Right atrium auricular region (tissue), 2 donors: ENCODE measurements around the gene SUGCT. TPM values are rescaled to one million over a fixed set of nuclear protein-coding genes. Genes with fewer than 3 reads are reported as not detected.

Experiments
- DNase-seq: peaks from one replicate; pipeline ENCODE4 v3.0.0-alpha.2; 2019; ENCODE audit warnings: low spot score
- H3K27ac ChIP-seq, 2 donors: fragments of 200-600 bp; sonication (generic); 1 replicate in 1 of 2; 2 replicates in 1 of 2; pipeline ENCODE4 v1.5.1; 2016 to 2019
- H3K27me3 ChIP-seq, 2 donors: fragments of 200-600 bp; sonication (generic); one replicate each; pipeline versions ENCODE4 v1.5.1 to v1.6.0; 2017 to 2019
- H3K36me3 ChIP-seq: fragments of 200-600 bp; sonication (generic); one replicate; pipeline ENCODE4 v1.5.1; 2016
- H3K4me1 ChIP-seq, 2 donors: fragments of 200-600 bp; sonication (generic); one replicate each; pipeline versions ENCODE4 v1.5.1 to v1.6.0; 2017 to 2019
- H3K4me3 ChIP-seq, 2 donors: fragments of 200-600 bp; sonication (generic); 1 replicate in 1 of 2; 2 replicates in 1 of 2; pipeline ENCODE4 v1.5.1; 2017 to 2019; ENCODE audit warnings: mild to moderate bottlenecking in 1 of 2, moderate library complexity in 1 of 2
- H3K9me3 ChIP-seq, 2 donors: fragments of 200-600 bp; sonication (generic); one replicate each; pipeline ENCODE4 v1.5.1; 2019
- CTCF ChIP-seq, 2 donors: fragments of 200-600 bp; sonication (generic); IDR thresholded peaks; one replicate each; pipeline ENCODE4 v1.5.1; 2019; ENCODE audit warnings: antibody characterized with exemption in 2 of 2
- total RNA-seq, 2 donors: library from RNA; depleted of rRNA; stranded (reverse); fragments of >200 nt; gene quantifications; one replicate each; pipeline ENCODE4 v1.1.0, GENCODE V29; 2016

Gene SUGCT
- total RNA-seq, 2 donors from 2014 or later: 2.6 to 5.4 TPM

- H3K27me3 ChIP-seq: no peaks in the 10 kb centered on the region
- DNase-seq: no peak
- H3K27ac ChIP-seq: no peak overlapping the region
- no peaks in the 10 kb centered on the region for H3K4me1 ChIP-seq
- H3K9me3 ChIP-seq: no peaks in the 10 kb centered on the region
- H3K4me3 ChIP-seq: no peak overlapping the region
- H3K36me3 ChIP-seq: no peaks in the 10 kb centered on the region
- TF ChIP-seq CTCF (IDR thresholded peaks at IDR 0.05): no peak
Measured at GRCh38 chr7:40234046-40234445, 99.2 kb downstream of the SUGCT start.

- DNase-seq: no peak
- H3K4me3 ChIP-seq: no peak overlapping the region
- no peak for TF ChIP-seq CTCF (IDR thresholded peaks at IDR 0.05)
- H3K4me1 ChIP-seq: no peaks in the 10 kb centered on the region
- H3K27me3 ChIP-seq: no peaks in the 10 kb centered on the region
- H3K9me3 ChIP-seq: no peaks in the 10 kb centered on the region
- no peak overlapping the region for H3K27ac ChIP-seq
- H3K36me3 ChIP-seq: no peaks in the 10 kb centered on the region
Measured at GRCh38 chr7:40234666-40235065, 99.9 kb downstream of the SUGCT start.

- H3K27ac ChIP-seq: no peak overlapping the region
- H3K4me1 ChIP-seq: no peaks in the 10 kb centered on the region
- no peaks in the 10 kb centered on the region for H3K27me3 ChIP-seq
- H3K36me3 ChIP-seq: no peaks in the 10 kb centered on the region
- no peak for TF ChIP-seq CTCF (IDR thresholded peaks at IDR 0.05)
- no peaks in the 10 kb centered on the region for H3K9me3 ChIP-seq
- DNase-seq: no peak
- no peak overlapping the region for H3K4me3 ChIP-seq
Measured at GRCh38 chr7:40237731-40238130, 102.9 kb downstream of the SUGCT start.

- DNase-seq: no peak
- no peak overlapping the region for H3K4me3 ChIP-seq
- H3K27ac ChIP-seq: no peak overlapping the region
- no peak for TF ChIP-seq CTCF (IDR thresholded peaks at IDR 0.05)
- H3K9me3 ChIP-seq: no peaks in the 10 kb centered on the region
- no peaks in the 10 kb centered on the region for H3K4me1 ChIP-seq
- no peaks in the 10 kb centered on the region for H3K27me3 ChIP-seq
- no peaks in the 10 kb centered on the region for H3K36me3 ChIP-seq
Measured at GRCh38 chr7:40239755-40240303, 105.0 kb downstream of the SUGCT start.

- DNase-seq: no peak
- no peaks in the 10 kb centered on the region for H3K36me3 ChIP-seq
- no peaks in the 10 kb centered on the region for H3K27me3 ChIP-seq
- H3K9me3 ChIP-seq: no peaks in the 10 kb centered on the region
- H3K4me3 ChIP-seq: no peak overlapping the region
- no peak for TF ChIP-seq CTCF (IDR thresholded peaks at IDR 0.05)
- H3K27ac ChIP-seq: no peak overlapping the region
- H3K4me1 ChIP-seq: no peaks in the 10 kb centered on the region
Measured at GRCh38 chr7:40243076-40243475, 108.3 kb downstream of the SUGCT start.

- TF ChIP-seq CTCF (IDR thresholded peaks at IDR 0.05): no peak
- H3K27ac ChIP-seq: no peak overlapping the region
- H3K36me3 ChIP-seq: no peaks in the 10 kb centered on the region
- no peaks in the 10 kb centered on the region for H3K9me3 ChIP-seq
- DNase-seq: no peak
- no peak overlapping the region for H3K4me3 ChIP-seq
- no peaks in the 10 kb centered on the region for H3K27me3 ChIP-seq
- H3K4me1 ChIP-seq: no peaks in the 10 kb centered on the region
Measured at GRCh38 chr7:40244226-40244625, 109.4 kb downstream of the SUGCT start.
